ENCODE results near the gene MTHFD1.

Gene MTHFD1

DNA sequence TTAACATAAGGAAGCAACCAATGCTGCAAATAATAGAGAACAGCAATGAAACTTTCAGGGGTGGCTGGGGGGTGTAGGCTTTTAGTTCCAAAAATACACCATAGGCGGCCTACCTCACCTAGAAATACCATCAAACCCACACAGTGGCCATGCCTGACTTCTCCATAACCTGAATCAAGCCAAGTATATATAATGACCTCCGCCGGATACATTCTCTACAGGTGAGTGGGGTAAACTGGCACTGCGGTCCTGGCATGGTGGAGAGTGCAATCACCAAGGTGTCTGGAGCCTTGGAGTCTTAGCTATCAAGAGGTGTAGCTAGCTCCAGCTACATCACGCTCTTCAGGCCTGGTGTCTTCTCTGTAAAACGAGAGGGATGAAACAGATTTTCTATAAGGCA is 114.3 kb downstream of the MTHFD1 start:
- TF ChIP-seq, protein P1, sequence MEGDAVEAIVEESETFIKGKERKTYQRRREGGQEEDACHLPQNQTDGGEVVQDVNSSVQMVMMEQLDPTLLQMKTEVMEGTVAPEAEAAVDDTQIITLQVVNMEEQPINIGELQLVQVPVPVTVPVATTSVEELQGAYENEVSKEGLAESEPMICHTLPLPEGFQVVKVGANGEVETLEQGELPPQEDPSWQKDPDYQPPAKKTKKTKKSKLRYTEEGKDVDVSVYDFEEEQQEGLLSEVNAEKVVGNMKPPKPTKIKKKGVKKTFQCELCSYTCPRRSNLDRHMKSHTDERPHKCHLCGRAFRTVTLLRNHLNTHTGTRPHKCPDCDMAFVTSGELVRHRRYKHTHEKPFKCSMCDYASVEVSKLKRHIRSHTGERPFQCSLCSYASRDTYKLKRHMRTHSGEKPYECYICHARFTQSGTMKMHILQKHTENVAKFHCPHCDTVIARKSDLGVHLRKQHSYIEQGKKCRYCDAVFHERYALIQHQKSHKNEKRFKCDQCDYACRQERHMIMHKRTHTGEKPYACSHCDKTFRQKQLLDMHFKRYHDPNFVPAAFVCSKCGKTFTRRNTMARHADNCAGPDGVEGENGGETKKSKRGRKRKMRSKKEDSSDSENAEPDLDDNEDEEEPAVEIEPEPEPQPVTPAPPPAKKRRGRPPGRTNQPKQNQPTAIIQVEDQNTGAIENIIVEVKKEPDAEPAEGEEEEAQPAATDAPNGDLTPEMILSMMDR (IDR thresholded peaks at IDR 0.05; ENCODE audit: low read length, missing control alignments) = no peak
- no peak for DNase-seq (ENCODE audit: low read depth)
- peak overlapping the region; percentile 76 for H3K4me3 ChIP-seq (replicated peaks; ENCODE audit: low read depth, low read length)

DNA sequence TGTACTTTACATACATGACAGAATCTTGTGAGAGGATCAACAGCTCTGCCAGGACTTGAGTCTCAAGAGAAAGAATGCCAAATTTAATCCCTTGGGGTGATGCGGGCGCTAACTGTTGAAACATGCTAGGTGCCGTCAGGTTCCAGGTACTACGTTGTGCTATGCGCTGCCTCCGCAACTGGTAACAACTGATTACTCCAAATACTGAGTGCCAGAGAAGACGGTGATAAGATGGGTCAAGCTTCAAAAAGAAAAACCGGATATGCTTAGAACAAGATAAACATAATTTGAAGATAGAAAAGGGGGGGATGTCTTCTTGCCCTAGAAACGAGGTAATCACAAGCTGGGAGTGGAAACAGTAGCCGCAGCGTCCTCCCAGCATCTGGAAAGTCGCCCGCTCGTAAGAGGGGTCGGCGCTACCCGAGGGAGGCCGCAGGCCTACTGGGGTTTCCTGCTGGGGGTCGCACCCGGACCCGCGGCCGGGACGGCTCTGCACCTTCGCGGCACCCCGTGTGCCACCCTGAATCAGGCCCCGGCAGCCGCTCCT is 114.8 kb downstream of the MTHFD1 start:
- DNase-seq (ENCODE audit: low read depth) = peak; percentile 23
- H3K4me3 ChIP-seq (replicated peaks; ENCODE audit: low read depth, low read length) = peak overlapping the region; percentile 76
- TF ChIP-seq, protein P1 (IDR thresholded peaks at IDR 0.05; ENCODE audit: low read length, missing control alignments) = no peak

DNA sequence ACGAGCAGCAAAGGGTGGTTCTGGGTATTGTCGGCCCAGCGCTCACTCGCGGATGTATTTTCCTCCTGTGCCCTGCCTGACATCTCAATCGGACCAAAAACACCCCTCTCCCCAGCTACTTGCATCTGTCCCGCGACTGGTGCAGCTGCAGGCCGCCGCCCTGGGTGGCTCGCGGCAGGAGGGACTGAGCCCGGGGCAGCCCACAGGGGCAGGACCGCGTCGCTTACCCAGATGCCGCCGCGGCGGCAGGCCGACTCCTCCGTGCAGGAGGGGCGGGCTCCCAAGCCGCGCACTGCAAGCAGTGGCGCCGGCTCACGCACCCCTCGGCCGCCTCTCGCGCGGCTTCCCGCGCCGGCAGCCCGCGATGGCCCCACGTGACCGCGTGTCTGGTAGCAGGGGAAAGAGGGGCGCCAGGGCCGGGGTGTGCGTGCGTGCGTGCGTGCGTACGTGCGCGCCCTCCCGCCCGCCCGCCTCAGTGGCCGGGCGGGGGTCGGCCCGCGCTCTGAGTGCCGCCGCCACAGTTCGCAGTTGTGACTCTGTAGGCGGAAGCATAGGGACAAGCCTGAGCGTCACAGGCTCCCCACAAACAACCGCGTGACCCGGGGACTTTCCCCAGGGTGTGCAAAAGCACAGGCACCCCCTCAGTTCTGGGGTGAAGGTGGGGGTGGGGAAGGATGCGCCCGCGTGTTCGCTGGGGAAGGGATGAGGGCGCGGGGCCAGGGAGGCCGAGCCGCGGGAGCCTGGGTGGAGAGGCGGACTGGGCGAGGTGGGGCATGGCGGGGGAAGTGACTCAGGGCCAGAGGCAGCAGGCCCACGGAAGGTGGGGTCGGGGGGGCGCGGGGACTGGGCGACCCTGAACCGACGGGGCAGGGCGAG is 115.5 kb downstream of the MTHFD1 start, which contains the start of gene ZBTB25:
Gene ZBTB25, minus strand, starts transcription at position 405 of the 876 bp plus-strand sequence. CDS start 13,305 bp downstream, outside the sequence.
- peak; percentile 92 for DNase-seq (ENCODE audit: low read depth)
- TF ChIP-seq, protein P1 (IDR thresholded peaks at IDR 0.05; ENCODE audit: low read length, missing control alignments) = no peak
- H3K4me3 ChIP-seq (replicated peaks; ENCODE audit: low read depth, low read length) = peak within 1 kb of the TSS; percentile 76

DNA sequence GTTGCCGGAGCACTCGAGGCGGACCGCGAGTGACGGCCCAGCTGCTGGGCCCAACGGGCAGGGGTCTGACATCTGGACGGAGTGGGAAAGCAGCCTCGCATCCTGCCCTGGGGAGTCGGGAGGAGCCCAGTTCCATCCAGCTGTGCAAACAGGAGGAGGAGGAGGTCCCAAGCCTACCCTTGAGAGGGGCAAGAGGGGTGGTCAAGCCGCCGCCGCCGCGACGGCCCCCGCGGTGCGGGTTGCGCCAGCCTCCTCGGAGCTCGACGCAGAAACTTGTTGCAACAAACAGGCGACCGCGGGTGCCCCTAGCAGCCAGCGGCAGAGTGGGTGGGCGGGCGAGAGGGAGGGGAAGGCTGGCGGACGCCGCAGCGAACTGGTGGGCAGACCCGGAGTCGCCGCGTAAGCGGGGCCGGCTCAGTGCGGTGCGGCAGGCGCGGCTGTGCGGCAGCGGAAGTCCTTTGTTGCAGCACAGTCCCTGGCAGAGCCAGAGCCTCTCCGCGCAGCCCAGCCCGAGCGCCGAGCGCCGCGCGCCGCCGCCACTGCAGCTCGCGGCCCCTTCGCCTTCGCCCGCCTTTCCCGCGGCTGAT is 116.2 kb downstream of the MTHFD1 start, which contains the start of gene ZBTB1:
Gene ZBTB1, plus strand, starts transcription at position 461 of the 587 bp plus-strand sequence. CDS start 16,735 bp downstream, outside the sequence.
- TF ChIP-seq, protein P1 (IDR thresholded peaks at IDR 0.05; ENCODE audit: low read length, missing control alignments) = no peak
- peak; percentile 88 for DNase-seq (ENCODE audit: low read depth)
- H3K4me3 ChIP-seq (replicated peaks; ENCODE audit: low read depth, low read length) = peak within 1 kb of the TSS; percentile 76

DNA sequence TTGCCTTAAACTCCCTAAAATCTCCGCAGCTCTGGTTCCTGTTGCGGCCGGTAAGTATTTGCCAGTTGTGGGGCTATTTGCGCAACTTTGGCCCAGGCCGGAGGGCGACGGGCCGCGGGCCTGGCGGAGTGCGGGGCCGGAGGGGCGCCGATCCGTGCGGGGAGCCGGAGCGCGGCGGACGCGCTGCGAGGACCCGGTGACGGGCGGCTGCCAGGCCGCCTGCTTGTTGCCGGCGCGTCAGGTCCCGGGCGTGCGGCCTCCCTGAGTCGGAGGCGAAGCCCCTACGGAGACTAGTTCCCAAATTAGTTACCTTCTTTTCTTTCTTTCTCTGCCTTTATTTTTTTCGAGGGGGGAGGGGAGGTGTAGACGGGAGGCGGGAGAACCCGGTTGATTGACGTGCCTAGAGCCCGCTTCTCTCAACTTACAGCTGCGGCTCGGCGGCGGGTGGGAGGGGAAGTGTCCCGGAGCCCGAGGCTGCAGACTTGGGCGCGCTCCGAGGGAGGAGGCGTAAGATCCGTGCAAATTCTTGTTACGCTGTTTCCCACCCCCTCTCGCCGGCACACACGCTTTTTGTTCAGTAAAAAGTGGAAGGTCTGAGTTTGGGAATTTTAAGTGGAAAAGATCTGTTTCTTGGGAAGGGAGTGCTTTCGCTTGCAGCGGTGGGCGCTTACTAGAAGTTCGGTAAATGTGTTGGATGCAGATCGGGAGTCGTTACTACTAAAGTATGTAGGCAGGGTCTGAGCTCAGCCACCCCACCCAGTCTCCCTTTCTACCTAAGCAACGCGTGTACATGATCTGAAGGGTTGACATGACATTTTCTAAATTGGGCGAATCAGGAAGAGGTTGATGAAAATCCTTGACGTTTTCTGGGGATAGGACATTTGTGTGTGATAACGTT is 117.0 kb downstream of the MTHFD1 start:
- DNase-seq (ENCODE audit: low read depth) = peak; percentile 84
- TF ChIP-seq, protein P1 (IDR thresholded peaks at IDR 0.05; ENCODE audit: low read length, missing control alignments) = no peak
- H3K4me3 ChIP-seq (replicated peaks; ENCODE audit: low read depth, low read length) = peak overlapping the region; percentile 76

DNA sequence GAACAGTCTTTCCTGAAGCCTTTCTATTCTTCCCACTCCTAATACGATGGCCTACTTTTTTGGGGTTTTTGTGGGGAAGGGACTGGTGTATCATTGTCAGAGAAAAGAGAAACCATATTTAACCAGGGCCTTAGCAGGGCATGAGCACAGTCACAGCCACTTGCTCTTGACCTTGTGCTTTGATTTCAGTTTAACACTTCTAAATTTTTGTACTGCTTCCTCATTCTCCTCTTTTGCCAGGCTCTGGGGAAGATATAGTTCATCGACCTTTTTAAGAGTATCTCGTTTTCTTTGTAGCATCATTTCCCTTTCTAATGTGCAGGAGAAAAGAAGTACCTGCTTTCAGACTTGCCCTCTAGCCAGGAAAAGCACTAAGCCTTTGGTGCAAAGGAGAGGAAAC is 118.6 kb downstream of the MTHFD1 start:
- TF ChIP-seq, protein P1 (IDR thresholded peaks at IDR 0.05; ENCODE audit: low read length, missing control alignments) = no peak
- no peak for DNase-seq (ENCODE audit: low read depth)
- H3K4me3 ChIP-seq (replicated peaks; ENCODE audit: low read depth, low read length) = peak overlapping the region; percentile 40
